ENCODE measurements around the gene ANGPT4. TPM values are rescaled to one million over a fixed set of nuclear protein-coding genes. Genes with fewer than 3 reads are reported as not detected.
A peak's percentile ranks its signal among the peaks of the same experiment; 100 is the strongest.

Gene ANGPT4
- total RNA-seq, 1 experiment from 2014 or later, result not detected

- no peaks in the 10 kb centered on the region; the same call in 1 of the 2 replicates for H4K20me1 ChIP-seq (ENCODE audit: insufficient read depth)
- H3K79me2 ChIP-seq (ENCODE audit: low read depth), result peaks cover 56% of the 10 kb centered on the region
Observed at GRCh38 chr20:845941-846893, 69.9 kb downstream of the ANGPT4 start.

GRCh38 chr20:845226-845868 lies 70.8 kb downstream of the ANGPT4 start:
- H3K9me3 ChIP-seq (ENCODE audit: insufficient read depth, low read depth), result no peaks in the 10 kb centered on the region
- H3K79me2 ChIP-seq (ENCODE audit: low read depth), result peaks cover 64% of the 10 kb centered on the region
- no peak overlapping the region for H2AFZ ChIP-seq
- H3K4me1 ChIP-seq (replicated peaks; ENCODE audit: insufficient read depth), result peaks cover 22% of the 10 kb centered on the region
- no peak overlapping the region for H3K4me2 ChIP-seq
- peaks cover 5% of the 10 kb centered on the region; the same call in 1 of the 2 replicates for H3F3A ChIP-seq (ENCODE audit: insufficient read depth, low read depth)
- H3K4me3 ChIP-seq, result no peak overlapping the region
- no peaks in the 10 kb centered on the region for H3K27me3 ChIP-seq (ENCODE audit: insufficient read depth, low read depth)
- ChIA-PET POLR2A (ENCODE audit: unreplicated experiment) (no interaction called here), CTCF (no interaction called here)
- no peaks in the 10 kb centered on the region for H3K36me3 ChIP-seq (ENCODE audit: low read depth)
- TF ChIP-seq EZH2 (IDR thresholded peaks at IDR 0.05; ENCODE audit: low read depth), result no peak
- TF ChIP-seq CTCF (conservative IDR thresholded peaks at IDR 0.05), result no peak
- H3K27ac ChIP-seq, result no peak overlapping the region
- BruUV-seq (replicated peaks), result TSS peak; percentile 2
- no peaks in the 10 kb centered on the region; the same call in 1 of the 2 replicates for H4K20me1 ChIP-seq (ENCODE audit: insufficient read depth)
- no peak for DNase-seq
- intact Hi-C loops (cut with micrococcal nuclease; ENCODE audit: unreplicated experiment), result no loop called here
- H3K9me2 ChIP-seq (ENCODE audit: insufficient read depth), result no peaks in the 10 kb centered on the region

More at GRCh38 chr20:845941-846893, 69.9 kb downstream of the ANGPT4 start:
- BruUV-seq (replicated peaks), result no TSS peak
- POLR2A ChIA-PET (ENCODE audit: unreplicated experiment), result no interaction called here
- H3K9me2 ChIP-seq (ENCODE audit: insufficient read depth), result no peaks in the 10 kb centered on the region
- DNase-seq, result no peak
- intact Hi-C loops (cut with micrococcal nuclease; ENCODE audit: unreplicated experiment), result no loop called here
- H3K27ac ChIP-seq, result no peak overlapping the region
- CTCF ChIA-PET, result no interaction called here
- H3K27me3 ChIP-seq (ENCODE audit: insufficient read depth, low read depth), result no peaks in the 10 kb centered on the region
- H2AFZ ChIP-seq, result no peak overlapping the region
- no peaks in the 10 kb centered on the region for H3F3A ChIP-seq (ENCODE audit: insufficient read depth, low read depth)
- no peak overlapping the region for H3K4me3 ChIP-seq
- H3K36me3 ChIP-seq (ENCODE audit: low read depth), result no peaks in the 10 kb centered on the region
- TF ChIP-seq EZH2 (IDR thresholded peaks at IDR 0.05; ENCODE audit: low read depth), result no peak
- no peak for TF ChIP-seq CTCF (conservative IDR thresholded peaks at IDR 0.05)
- H3K4me2 ChIP-seq, result no peak overlapping the region
- peaks cover 15% of the 10 kb centered on the region for H3K4me1 ChIP-seq (replicated peaks; ENCODE audit: insufficient read depth)
- H3K9me3 ChIP-seq (ENCODE audit: insufficient read depth, low read depth), result no peaks in the 10 kb centered on the region

DNA sequence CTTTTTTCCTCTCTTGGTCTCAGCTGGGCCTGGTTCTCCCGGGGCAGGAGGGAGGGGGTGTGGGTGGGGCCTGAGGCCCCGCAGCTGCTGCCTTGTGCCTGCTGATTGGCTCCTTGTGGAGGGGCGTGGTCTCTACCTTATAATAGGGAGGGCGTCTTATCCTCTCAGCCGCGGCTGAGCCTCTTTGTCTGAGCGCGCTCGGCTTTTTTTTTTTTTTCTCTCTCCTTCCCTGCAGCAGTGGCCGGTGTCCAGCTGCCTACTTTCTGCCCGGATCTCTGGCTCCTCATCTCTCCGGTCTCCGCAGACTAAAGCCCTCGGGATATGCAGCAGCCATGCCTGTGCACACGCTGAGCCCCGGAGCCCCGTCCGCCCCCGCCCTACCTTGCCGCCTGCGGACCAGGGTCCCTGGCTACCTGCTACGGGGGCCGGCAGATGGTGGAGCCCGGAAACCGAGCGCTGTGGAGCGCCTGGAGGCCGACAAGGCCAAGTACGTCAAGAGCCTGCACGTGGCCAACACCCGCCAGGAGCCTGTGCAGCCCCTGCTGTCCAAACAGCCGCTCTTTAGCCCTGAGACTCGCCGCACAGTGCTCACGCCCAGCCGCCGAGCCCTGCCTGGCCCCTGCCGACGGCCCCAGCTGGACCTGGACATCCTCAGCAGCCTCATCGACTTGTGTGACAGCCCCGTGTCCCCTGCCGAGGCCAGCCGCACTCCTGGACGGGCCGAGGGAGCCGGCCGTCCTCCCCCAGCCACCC lies 71.5 kb downstream of the ANGPT4 start:
- peak in 1 of 2 experiments; percentile 69 for DNase-seq
- peaks cover 22% of the 10 kb centered on the region for H3K4me1 ChIP-seq (replicated peaks; ENCODE audit: insufficient read depth)
- H3K4me2 ChIP-seq, result no peak overlapping the region
- POLR2A ChIA-PET (ENCODE audit: unreplicated experiment), result interaction anchor here (0.9 kb wide), 1 partner anchor 11 kb away, joined by 3 read pairs; no protein-coding TSS in a partner anchor
- no peaks in the 10 kb centered on the region for H3K27me3 ChIP-seq (ENCODE audit: insufficient read depth, low read depth)
- no peak overlapping the region for H3K27ac ChIP-seq
- H2AFZ ChIP-seq, result no peak overlapping the region
- no peaks in the 10 kb centered on the region for H3K9me3 ChIP-seq (ENCODE audit: insufficient read depth, low read depth)
- TF ChIP-seq EZH2 (IDR thresholded peaks at IDR 0.05; ENCODE audit: low read depth) (no peak), CTCF (conservative IDR thresholded peaks at IDR 0.05) (no peak)
- CTCF ChIA-PET, result interaction anchor here (0.9 kb wide), 1 partner anchor 27 kb away, joined by 6 read pairs; no protein-coding TSS in a partner anchor
- intact Hi-C loops (cut with micrococcal nuclease; ENCODE audit: unreplicated experiment), result no loop called here
- H3K36me3 ChIP-seq (ENCODE audit: low read depth), result no peaks in the 10 kb centered on the region
- peaks cover 7% of the 10 kb centered on the region; the same call in 1 of the 2 replicates for H3F3A ChIP-seq (ENCODE audit: insufficient read depth, low read depth)
- no peak overlapping the region for H3K4me3 ChIP-seq
- no peaks in the 10 kb centered on the region; the same call in 1 of the 2 replicates for H4K20me1 ChIP-seq (ENCODE audit: insufficient read depth)
- no peaks in the 10 kb centered on the region for H3K9me2 ChIP-seq (ENCODE audit: insufficient read depth)
- H3K79me2 ChIP-seq (ENCODE audit: low read depth), result peaks cover 64% of the 10 kb centered on the region
- BruUV-seq (replicated peaks), result no TSS peak
